Neural cell (in vitro differentiated cells): ENCODE results near the gene NRSN2. TPM values are rescaled to one million over a fixed set of nuclear protein-coding genes. Genes with fewer than 3 reads are reported as not detected.

Experiments
- H2AFZ ChIP-seq: fragments of 200-600, 300-800 bp; sonication (generic), shearing (Covaris generic); 2 replicates; pipeline ENCODE4 v1.6.0; 2014; ENCODE audit warnings: low read depth, mild to moderate bottlenecking, antibody characterized with exemption, low read length, moderate library complexity
- H3F3A ChIP-seq: fragments of 200-600 bp; shearing (Covaris generic); 2 replicates; pipeline ENCODE4 v1.6.1; 2016; ENCODE audit warnings: mild to moderate bottlenecking, moderate library complexity, mixed read lengths, antibody characterized with exemption, low read length; ENCODE audit not compliant: insufficient read depth, poor library complexity, severe bottlenecking
- H3K27ac ChIP-seq: fragments of 200-600, 300-800 bp; sonication (generic), shearing (Covaris generic); 2 replicates; pipeline ENCODE4 v1.5.1; 2014; ENCODE audit warnings: mild to moderate bottlenecking, low read length, moderate library complexity
- H3K27me3 ChIP-seq: fragments of 300-800, 200-600 bp; sonication (generic), shearing (Covaris generic); 2 replicates; pipeline ENCODE4 v1.6.0; 2014; ENCODE audit warnings: mild to moderate bottlenecking, low read depth, low read length, moderate library complexity; ENCODE audit not compliant: insufficient read depth
- H3K36me3 ChIP-seq: fragments of 300-800, 200-600 bp; sonication (generic), shearing (Covaris generic); 2 replicates; pipeline ENCODE4 v1.5.1; 2014; ENCODE audit warnings: mild to moderate bottlenecking, antibody characterized with exemption, low read length, moderate library complexity; ENCODE audit not compliant: insufficient read depth
- H3K4me2 ChIP-seq: fragments of 300-800, 200-600 bp; sonication (generic), shearing (Covaris generic); 2 replicates; pipeline ENCODE4 v1.6.0; 2014; ENCODE audit warnings: mild to moderate bottlenecking, low read length
- H3K4me3 ChIP-seq: fragments of 300-800, 200-600 bp; sonication (generic), shearing (Covaris generic); 2 replicates; pipeline ENCODE4 v1.5.1; 2014; ENCODE audit warnings: mild to moderate bottlenecking, low read length, moderate library complexity
- H3K79me2 ChIP-seq: fragments of 200-600 bp; shearing (Covaris generic); replicated peaks from 2 replicates; pipeline ENCODE4 v1.6.0; 2014; ENCODE audit warnings: mild to moderate bottlenecking, low read length, moderate library complexity; ENCODE audit not compliant: insufficient read depth
- H3K9ac ChIP-seq: fragments of 300-800, 200-600 bp; sonication (generic), shearing (Covaris generic); 2 replicates; pipeline ENCODE4 v1.6.1; 2016; ENCODE audit warnings: mild to moderate bottlenecking, low read length, mixed read lengths
- H3K9me2 ChIP-seq: fragments of 200-600 bp; shearing (Covaris generic); 2 replicates; pipeline ENCODE4 v1.6.1; 2016; ENCODE audit warnings: mild to moderate bottlenecking, low read length, mixed read lengths; ENCODE audit not compliant: insufficient read depth
- H3K9me3 ChIP-seq: fragments of 200-600, 300-800 bp; sonication (generic), shearing (Covaris generic); 2 replicates; pipeline ENCODE4 v1.6.1; 2016; ENCODE audit warnings: mild to moderate bottlenecking, mixed run types, low read length, moderate library complexity, mixed read lengths
- H4K20me1 ChIP-seq: fragments of 200-600 bp; shearing (Covaris generic); 2 replicates; pipeline ENCODE4 v1.6.1; 2016; ENCODE audit warnings: mild to moderate bottlenecking, mixed run types; ENCODE audit not compliant: insufficient read depth
- EP300 ChIP-seq: fragments of 450-650 bp; conservative IDR thresholded peaks from 2 replicates; pipeline ENCODE4 v1.6.1; 2014; ENCODE audit warnings: antibody characterized with exemption, mild to moderate bottlenecking, moderate library complexity; ENCODE audit not compliant: poor library complexity, severe bottlenecking
- EZH2 ChIP-seq: fragments of 200-600, 300-800 bp; shearing (Covaris generic), sonication (generic); IDR thresholded peaks from 2 replicates; pipeline ENCODE4 v1.6.1; 2014; ENCODE audit warnings: antibody characterized with exemption, low read length, borderline replicate concordance, mild to moderate bottlenecking; ENCODE audit not compliant: insufficient read depth, poor library complexity, severe bottlenecking
- MXI1 ChIP-seq: fragments of 450-650 bp; conservative IDR thresholded peaks from 2 replicates; pipeline ENCODE4 v1.6.1; 2014; ENCODE audit warnings: antibody characterized with exemption, mild to moderate bottlenecking; ENCODE audit not compliant: poor library complexity, severe bottlenecking
- POLR2AphosphoS5 ChIP-seq: IDR thresholded peaks from 2 replicates; pipeline ENCODE4 v1.6.1; 2012
- RAD21 ChIP-seq: fragments of 450-650 bp; conservative IDR thresholded peaks from 2 replicates; pipeline ENCODE4 v1.6.1; 2014; ENCODE audit warnings: antibody characterized with exemption, mild to moderate bottlenecking, moderate library complexity
- SMC3 ChIP-seq: fragments of 450-650 bp; conservative IDR thresholded peaks from 2 replicates; pipeline ENCODE4 v1.6.1; 2014; ENCODE audit warnings: antibody characterized with exemption, mild to moderate bottlenecking, moderate library complexity; ENCODE audit not compliant: poor library complexity
- TAF1 ChIP-seq: IDR thresholded peaks from 2 replicates; pipeline ENCODE4 v1.6.1; 2012; ENCODE audit warnings: low read depth
- polyA plus RNA-seq: library from polyadenylated mRNA; depleted of rRNA; stranded (reverse); fragments of >200 nt; gene quantifications from 2 replicates; pipeline ENCODE4 v1.2.3, GENCODE V29; 2014
- TF ChIP-seq, protein P1 (sequence below): IDR thresholded peaks from 2 replicates; pipeline ENCODE4 v1.6.1; 2012; ENCODE audit warnings: borderline replicate concordance
- TF ChIP-seq, protein P2 (sequence below): fragments of 450-650 bp; IDR thresholded peaks from 2 replicates; pipeline ENCODE4 v1.5.1; 2014; ENCODE audit warnings: antibody characterized with exemption, mild to moderate bottlenecking, moderate library complexity; ENCODE audit not compliant: poor library complexity, severe bottlenecking

NRSN2 gene
- polyA plus RNA-seq, 1 donor from 2014 or later, result 19.6 TPM

DNA sequence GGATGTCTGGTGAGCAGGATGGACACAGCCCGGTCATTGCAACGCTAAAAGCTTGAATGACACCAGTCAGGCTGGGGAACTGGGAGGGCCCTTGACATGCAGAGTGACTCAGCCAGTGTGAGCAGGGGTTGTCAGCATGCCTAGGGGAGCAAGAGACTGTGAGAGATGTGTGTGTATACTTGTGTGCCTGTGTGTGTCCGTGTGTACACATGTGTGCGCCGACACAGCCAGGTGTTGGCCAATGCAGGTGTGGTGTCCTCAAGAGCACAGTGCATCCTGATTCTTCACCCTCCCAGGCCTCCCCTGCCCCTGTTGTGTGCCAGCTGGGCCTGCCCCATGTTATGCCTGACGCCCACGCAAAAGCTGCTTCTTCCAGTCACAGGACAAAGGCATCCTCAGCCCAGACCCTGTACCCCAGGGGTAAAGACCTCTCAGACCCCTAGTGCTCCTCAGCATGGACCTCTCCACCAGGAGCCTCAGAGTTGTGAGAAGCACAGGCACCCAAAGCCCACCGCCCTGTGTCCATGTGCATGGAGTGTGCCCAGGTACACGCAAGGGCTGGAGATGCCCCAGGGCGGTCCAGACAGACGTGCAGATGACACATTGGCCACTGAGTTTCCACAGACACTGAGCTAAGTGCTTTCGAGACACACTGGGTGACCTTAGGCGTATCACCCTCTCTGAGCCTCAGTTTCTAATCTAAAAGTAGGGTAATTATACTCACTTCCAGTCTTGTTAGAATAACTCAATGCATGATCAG, 16.6 kb downstream of the NRSN2 start:
- no peak overlapping the region for H3K4me3 ChIP-seq
- no peaks in the 10 kb centered on the region for H3K9me3 ChIP-seq
- no peak overlapping the region for H3K27ac ChIP-seq
- no peak overlapping the region for H3K9ac ChIP-seq
- H3K36me3 ChIP-seq, result no peaks in the 10 kb centered on the region
- H3F3A ChIP-seq, result no peaks in the 10 kb centered on the region
- no peaks in the 10 kb centered on the region for H3K27me3 ChIP-seq
- H2AFZ ChIP-seq, result no peak overlapping the region
- no peak overlapping the region for H3K4me2 ChIP-seq
- TF ChIP-seq RAD21 (no peak), TAF1 (no peak), SMC3 (no peak), MXI1 (no peak), EZH2 (no peak), EP300 (no peak), POLR2AphosphoS5 (no peak)
- TF ChIP-seq, protein P1, sequence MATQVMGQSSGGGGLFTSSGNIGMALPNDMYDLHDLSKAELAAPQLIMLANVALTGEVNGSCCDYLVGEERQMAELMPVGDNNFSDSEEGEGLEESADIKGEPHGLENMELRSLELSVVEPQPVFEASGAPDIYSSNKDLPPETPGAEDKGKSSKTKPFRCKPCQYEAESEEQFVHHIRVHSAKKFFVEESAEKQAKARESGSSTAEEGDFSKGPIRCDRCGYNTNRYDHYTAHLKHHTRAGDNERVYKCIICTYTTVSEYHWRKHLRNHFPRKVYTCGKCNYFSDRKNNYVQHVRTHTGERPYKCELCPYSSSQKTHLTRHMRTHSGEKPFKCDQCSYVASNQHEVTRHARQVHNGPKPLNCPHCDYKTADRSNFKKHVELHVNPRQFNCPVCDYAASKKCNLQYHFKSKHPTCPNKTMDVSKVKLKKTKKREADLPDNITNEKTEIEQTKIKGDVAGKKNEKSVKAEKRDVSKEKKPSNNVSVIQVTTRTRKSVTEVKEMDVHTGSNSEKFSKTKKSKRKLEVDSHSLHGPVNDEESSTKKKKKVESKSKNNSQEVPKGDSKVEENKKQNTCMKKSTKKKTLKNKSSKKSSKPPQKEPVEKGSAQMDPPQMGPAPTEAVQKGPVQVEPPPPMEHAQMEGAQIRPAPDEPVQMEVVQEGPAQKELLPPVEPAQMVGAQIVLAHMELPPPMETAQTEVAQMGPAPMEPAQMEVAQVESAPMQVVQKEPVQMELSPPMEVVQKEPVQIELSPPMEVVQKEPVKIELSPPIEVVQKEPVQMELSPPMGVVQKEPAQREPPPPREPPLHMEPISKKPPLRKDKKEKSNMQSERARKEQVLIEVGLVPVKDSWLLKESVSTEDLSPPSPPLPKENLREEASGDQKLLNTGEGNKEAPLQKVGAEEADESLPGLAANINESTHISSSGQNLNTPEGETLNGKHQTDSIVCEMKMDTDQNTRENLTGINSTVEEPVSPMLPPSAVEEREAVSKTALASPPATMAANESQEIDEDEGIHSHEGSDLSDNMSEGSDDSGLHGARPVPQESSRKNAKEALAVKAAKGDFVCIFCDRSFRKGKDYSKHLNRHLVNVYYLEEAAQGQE, result no peak
- TF ChIP-seq, protein P2, sequence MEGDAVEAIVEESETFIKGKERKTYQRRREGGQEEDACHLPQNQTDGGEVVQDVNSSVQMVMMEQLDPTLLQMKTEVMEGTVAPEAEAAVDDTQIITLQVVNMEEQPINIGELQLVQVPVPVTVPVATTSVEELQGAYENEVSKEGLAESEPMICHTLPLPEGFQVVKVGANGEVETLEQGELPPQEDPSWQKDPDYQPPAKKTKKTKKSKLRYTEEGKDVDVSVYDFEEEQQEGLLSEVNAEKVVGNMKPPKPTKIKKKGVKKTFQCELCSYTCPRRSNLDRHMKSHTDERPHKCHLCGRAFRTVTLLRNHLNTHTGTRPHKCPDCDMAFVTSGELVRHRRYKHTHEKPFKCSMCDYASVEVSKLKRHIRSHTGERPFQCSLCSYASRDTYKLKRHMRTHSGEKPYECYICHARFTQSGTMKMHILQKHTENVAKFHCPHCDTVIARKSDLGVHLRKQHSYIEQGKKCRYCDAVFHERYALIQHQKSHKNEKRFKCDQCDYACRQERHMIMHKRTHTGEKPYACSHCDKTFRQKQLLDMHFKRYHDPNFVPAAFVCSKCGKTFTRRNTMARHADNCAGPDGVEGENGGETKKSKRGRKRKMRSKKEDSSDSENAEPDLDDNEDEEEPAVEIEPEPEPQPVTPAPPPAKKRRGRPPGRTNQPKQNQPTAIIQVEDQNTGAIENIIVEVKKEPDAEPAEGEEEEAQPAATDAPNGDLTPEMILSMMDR, result no peak
- no peaks in the 10 kb centered on the region for H3K79me2 ChIP-seq
- no peaks in the 10 kb centered on the region for H4K20me1 ChIP-seq
- no peaks in the 10 kb centered on the region for H3K9me2 ChIP-seq

DNA sequence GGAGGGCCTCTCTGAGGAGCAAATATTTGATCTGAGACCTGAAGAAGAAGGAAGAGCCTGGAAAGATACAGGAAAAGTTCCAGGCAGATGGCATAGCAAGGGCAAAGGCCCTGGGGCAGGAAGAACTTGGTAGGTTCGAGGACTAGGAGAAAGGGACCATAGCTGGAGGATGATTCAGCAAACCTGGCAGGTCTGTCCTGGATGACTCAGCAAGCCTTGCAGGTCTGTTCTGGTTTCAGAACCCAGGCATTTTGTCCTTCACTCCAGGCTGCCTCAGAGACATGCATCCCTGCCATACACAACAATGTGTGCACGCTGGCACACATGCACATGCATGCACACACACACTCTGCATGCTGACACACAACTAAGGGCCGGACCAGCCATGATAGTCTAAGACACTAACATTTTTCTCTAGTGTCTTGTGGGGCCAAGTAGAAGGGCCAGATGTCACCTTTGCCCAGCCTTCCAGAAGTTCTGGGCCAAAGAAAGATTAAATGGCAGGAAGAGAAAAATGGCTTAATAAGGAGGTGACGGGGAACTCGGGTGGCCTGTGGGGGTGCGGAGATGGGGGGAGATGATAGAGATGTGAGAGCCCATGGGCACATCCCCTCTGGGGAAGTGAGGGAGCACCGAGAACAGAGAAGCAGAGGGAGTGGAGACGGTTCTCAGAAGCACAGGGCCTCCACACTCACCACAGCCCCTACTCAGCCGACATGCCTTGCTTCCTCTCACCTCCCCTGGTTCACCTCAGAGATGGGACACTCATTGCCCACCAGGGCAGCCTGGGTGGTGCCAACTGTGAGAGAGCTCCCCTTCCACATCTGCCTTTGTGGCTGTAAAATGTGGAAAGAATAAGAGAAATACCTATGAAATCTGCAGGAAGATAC, 18.2 kb downstream of the NRSN2 start:
- no peak overlapping the region for H3K9ac ChIP-seq
- no peaks in the 10 kb centered on the region for H4K20me1 ChIP-seq
- no peaks in the 10 kb centered on the region for H3K79me2 ChIP-seq
- no peaks in the 10 kb centered on the region for H3K9me2 ChIP-seq
- no peaks in the 10 kb centered on the region for H3K9me3 ChIP-seq
- H3F3A ChIP-seq, result no peaks in the 10 kb centered on the region
- H3K36me3 ChIP-seq, result no peaks in the 10 kb centered on the region
- no peak overlapping the region for H3K4me3 ChIP-seq
- no peak overlapping the region for H3K27ac ChIP-seq
- no peak overlapping the region for H3K4me2 ChIP-seq
- H3K27me3 ChIP-seq, result no peaks in the 10 kb centered on the region
- TF ChIP-seq, protein P1, result no peak
- TF ChIP-seq EZH2 (no peak), POLR2AphosphoS5 (no peak), SMC3 (no peak), MXI1 (no peak), RAD21 (no peak), EP300 (no peak)
- TF ChIP-seq, protein P2, result no peak
- no peak overlapping the region for H2AFZ ChIP-seq
